ENCODE results near the gene CNOT6.
"Not testable (repeated sequence)": the region's sequence is repeated elsewhere in the genome, so short reads cannot be mapped to it uniquely, and the experiment has no call there.

CNOT6 gene

DNA sequence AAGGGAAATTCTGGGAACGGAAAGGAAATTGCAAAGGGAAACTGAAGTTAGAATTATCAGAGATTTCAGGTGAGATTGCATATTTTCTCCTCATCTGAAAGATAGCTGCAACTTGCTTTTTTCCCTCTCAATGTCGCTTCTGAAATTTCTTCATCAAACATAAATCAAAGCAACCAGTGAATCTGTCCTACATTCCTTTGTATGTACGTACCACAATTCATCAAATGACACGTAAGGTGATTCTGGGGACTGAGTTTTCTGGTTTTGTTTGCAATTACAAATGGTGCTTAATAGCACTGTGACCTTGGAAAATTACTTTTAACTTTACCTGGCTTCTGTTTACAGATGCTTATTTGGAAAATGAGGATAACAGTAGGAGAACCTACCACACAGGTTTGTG, 21.9 kb upstream of the CNOT6 start:
- DNase-seq = no peak

DNA sequence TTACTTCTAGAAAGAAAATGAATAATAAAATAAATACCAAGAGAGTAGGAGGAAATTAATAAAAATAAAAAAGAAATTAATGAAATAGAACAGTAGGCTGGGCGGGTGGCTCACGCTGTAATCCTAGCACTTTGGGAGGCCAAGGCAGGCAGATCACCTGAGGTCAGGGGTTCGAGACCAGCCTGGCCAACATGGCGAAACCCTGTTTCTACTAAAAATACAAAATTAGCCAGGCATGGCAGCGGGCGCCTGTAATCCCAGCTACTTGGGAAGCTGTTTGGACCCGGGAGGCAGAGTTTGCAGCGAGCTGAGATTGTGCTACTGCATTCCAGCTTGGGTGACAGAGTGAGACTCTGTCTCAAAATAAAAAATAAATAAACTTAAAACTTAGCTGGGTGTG, 20.8 kb upstream of the CNOT6 start:
- not testable (repeated sequence) for DNase-seq

DNA sequence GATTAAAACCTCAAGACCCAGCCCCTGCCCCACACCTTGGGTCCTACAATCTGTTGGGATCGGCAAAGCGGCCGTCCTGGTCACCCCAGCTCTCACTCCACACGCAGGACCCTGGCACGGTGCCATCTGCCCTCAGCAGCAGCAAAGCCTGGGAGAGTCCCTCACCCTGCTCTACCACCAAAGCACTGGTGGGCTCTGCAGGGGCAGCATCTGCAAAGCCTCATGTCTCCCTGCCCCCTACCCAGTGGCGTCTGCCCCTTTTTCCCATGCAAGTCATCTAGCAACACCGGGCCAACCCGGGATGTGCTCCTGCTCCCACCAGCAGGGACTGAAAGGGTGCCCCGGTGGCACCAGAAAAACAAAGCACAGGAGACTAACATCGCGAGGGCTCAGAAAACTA, 19.6 kb upstream of the CNOT6 start:
- DNase-seq = no peak

DNA sequence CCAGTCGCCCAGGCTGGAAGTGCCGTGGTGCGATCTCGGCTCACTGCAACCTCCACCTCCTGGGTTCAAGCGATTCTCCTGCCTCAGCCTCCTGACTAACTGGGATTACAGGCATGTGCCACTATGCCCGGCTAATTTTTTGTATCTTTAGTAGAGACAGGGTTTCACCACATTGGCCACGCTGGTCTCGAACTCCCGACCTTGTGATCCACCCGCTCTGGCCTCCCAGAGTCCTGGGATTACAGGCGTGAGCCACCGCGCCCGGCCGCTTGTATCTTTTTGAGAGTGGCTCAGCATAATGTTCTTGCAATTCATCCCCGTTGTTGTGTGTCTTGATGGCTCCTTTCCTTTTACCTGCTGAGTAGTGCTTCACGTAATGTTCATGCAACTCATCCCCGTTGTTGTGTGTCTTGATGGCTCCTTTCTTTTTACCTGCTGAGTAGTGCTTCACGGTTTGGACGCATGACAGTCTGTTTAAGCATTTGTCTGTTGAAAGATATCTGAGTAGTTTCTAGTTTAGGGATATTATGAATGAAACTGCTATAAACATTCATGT, 18.1 kb upstream of the CNOT6 start:
- not testable (repeated sequence) for DNase-seq

DNA sequence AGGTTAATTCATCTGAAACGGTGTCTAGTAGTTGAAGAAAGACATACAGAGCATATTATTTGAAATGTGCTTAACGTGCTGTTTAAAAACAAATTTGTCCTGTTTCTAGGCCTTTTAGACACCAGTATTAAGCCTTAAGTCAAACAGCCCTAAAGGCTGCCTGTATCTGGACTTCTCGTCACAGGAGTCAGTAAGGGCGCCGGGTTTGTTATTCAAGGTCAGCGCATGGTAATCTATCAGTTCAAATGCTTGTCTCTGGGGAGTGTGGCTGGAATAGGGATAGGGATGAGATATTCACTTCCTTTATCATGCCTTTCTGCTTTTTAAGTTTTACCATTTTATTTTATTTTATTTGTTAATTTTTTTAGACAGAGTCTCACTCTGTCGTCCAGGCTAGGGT, 9.4 kb upstream of the CNOT6 start:
- DNase-seq = no peak

DNA sequence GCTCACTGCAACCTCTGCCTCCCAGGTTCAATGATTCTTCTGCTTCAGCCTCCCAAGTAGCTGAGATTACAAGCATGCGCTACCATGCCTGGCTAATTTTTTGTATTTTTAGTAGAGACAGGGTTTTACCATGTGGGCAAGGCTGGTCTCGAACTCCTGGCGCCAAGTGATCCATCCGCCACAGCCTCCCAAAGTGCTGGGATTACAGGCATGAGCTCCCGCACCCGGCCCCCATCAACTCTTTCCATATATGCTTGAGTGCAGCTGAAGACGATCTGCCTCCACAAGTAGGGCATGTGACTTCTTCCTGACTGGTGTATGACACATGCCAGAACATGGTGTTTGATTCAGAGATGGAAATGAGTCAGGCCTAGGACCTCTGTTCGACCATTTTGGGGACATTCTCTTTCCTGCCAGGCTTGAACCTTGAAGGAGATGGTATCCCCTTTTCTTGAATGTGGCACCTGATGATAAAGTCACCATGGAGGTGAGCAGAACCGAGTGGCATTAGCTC, 7.5 kb upstream of the CNOT6 start:
- DNase-seq = no peak

DNA sequence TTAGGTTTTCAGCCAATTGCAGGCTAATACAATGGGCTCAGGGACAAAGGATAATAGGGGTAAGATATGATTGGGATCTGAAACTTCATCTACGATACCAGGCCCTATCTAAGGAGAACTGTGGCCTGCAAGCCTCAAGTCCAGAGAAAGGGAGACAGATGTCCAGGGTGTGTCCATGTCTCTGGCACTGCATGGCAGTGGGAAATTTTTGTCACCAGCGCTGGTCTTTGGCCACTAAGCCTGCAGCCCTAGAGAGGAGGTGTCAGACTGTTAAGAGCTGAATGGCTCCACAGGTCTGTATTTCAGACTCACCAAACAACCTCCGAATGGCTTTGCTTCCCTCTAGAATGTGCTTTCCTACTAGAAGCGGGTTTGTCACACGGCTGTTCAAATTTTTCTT, 6.6 kb upstream of the CNOT6 start:
- no peak for DNase-seq

DNA sequence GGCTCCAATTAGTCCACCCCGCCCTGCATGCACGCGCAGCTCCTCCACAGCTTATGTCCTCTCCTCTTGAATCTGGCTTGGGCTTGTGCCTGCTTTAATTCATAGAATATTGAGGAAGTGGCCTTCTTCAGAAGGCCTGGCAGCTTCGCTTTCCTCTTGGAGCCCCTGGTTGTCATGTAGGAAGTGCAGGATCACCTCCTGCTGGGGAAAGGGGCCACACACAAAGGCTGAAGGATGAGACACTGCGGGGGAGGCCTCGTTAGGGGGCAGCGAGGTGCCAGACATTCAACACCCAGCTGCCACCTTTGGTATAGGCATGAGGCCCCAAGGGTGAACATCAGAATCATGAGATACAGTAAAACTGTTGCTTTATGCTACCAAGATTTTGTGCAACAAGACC, 2.7 kb upstream of the CNOT6 start:
- DNase-seq = no peak

DNA sequence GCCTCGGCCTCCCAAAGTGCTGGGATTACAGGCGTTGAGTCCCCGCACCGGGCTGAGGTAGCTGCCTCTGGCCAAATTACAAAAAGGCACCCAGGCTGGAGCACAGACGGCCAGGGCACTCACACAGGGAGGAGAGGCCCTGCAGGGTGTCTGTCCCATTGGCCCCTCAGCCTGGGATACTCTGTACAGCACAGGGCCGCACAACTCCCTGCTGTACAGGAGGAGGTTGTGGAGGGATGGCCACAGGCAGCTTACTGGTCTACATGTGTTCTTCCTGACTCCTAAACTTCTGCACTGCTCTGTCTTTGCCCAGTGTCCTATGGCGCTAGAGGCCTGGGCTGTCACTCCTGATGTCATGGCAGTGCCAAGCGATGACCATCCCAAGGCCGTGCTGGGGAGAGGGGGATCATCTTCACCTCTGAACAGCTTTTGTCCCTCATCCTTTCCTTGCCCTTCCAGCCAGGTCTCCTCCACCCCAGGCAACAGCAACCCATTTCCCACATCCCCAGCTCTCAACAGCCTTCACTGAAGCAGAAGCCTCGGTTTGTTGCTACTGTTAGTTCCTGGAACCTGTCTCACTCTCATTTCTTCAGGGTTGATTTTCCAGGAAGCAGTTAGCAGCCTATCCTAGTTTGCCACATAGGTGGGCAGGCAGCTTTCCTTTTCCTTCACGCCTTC, 1.8 kb upstream of the CNOT6 start:
- no peak for DNase-seq

DNA sequence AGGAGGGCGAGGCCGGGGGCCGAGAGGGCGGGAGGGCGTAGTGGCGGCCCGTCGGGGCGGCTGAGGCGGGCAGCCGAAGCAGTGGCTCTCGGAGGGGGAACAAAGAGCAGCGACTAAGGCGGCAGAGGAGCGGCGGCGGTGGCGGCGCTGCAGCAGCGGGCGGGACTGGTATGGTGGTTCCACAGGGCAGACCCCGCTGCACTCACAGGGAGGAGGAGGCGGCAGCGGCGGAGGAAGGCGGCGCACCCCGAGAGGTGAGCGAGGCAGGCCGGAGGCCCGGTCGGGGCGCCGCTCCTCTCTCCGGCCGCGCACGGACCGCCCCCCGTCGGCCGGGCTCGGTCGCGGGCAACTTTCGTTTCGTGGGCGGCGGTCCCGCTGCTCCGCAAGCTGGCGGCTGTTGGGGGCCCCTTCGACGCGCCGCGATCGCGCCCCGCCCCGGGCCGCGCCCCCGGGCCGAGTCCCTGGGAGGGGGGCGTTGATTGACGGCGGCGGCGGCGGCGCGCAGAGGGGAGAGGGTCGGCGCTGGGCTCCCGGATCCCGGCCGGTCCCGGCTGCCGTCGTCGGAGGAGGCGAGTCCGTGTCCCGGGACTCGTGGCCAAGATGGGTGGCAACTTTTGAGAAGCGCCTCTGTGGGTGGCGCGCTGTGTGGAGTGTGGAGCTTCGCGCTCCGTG, 467 bp downstream of the CNOT6 start:
- peak in 1 of 2 donors; percentile 46 for DNase-seq

DNA sequence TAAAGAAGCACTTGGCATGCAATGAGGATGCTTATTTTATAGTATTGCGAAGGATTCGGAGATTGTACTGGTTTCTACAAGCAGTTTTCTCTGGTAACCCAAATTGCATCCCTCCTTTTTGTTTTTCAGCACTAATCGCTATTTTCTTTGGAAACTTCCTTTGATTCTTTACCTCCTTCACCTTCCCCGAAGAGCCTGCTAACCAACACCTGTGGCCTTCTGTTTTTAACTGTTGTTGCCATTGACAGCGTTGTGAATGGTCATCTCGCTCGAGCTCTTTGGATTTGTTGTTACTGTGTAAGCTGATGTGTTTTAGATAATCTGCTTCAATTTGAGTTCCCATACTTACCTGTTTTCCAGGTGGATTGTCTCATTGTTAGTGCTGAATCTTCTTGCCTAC, 1.1 kb downstream of the CNOT6 start:
- no peak for DNase-seq

DNA sequence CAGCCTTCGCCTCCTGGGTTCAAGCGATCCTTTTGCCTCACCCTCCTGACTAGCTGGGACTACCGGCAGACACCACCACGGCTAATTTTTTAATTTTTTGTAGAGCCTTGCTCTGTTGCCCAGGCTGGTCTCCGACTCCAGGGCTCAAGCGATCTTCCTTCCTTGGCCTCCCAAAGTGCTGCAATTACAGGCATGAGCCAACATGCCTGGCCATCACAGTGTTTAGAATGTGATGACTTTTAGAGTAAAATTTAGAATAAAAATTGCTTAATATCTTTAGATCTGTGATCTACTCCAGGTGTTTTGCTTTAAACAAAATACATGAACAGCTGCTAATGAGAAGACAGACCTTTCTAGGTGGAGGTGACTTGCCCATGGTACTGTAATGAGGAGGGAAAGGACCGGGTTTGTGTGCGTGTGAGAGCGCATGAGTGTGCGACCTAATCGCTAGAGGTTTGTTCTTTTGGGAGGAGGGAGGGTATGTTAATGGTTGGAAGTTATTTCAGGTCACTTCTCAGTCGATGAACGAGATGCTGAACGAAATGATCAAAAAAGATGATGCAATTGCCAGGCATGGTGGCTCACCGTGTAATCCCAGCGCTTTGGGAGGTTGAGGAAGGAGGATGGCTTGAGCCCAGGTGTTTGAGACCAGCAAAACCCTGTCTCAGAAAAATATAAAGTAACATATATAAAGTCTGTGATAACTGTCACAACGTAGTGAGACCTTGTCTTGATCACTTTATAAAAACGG, 2.0 kb downstream of the CNOT6 start:
- no peak for DNase-seq

DNA sequence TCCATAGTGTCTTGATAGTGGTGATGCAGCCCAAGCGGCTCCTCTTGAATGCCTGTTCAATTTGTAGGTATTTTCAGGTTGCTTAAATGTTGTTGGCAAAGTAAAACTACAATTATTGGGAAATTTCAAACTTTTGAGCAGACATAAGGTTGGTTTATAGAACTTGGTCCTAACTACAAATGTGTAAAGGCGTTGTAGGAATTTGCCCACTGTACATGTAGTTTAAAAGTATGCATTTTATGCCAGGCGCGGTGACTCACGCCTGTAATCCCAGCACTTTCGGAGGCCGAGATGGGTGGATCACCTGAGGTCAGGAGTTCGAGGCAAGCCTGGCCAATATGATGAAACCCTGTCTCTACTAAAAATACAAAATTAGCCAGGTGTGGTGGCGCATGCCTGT, 2.6 kb downstream of the CNOT6 start:
- DNase-seq = not testable (repeated sequence)

DNA sequence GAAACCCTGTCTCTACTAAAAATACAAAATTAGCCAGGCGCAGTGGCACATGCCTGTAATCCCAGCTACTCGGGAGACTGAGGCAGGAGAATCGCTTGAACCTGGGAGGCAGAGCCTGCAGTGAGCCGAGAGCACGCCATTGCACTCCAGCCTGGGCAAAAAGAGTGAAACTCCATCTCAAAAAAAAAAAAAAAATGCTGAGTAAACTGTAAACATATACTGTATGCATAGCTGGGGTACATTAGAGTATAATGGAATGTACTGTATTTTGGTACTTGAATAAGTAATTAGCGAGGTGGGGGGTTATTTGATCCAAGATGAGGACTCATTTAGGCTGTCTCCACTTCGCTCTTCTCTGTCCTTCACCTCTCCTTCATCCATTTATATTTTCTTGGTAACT, 3.7 kb downstream of the CNOT6 start:
- DNase-seq = not testable (repeated sequence)

DNA sequence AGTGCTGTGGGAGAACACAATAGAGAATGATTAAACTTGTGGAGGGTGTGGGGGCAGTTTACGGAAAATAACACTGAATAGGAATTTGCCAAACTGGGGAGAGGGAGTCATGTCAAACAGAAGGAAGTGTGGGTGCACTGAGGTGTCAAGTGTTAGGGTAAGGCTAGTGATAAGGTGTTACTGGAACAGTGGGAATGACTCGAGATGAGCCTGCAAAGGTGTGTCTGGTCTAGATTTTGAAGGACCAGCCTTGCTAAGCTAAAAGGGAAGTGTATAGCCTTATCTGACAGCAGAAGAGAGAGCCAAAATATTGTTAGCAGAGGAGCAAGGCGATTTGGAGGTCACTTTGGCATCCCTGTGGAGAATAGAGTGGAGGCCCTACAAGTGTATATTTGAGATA, 4.2 kb downstream of the CNOT6 start:
- DNase-seq = no peak

DNA sequence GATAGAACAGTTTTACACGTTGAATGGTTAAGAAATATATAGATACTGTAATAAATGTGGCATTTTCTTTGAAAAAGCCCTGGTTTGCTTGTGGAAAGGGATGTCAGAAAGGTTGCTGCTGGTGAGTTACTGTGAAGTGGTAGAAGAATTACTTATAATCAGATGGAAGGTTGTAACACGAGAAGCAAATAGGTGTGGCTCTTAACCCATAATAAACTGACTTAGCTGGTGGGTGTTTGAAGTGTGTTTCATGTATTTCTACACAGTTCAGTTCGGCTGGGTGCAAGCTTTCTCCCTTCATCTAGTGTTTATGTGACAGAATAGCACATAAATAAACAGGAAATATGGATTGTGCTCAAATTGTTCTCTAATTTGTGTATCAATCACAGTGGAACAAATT, 5.5 kb downstream of the CNOT6 start:
- DNase-seq = no peak

DNA sequence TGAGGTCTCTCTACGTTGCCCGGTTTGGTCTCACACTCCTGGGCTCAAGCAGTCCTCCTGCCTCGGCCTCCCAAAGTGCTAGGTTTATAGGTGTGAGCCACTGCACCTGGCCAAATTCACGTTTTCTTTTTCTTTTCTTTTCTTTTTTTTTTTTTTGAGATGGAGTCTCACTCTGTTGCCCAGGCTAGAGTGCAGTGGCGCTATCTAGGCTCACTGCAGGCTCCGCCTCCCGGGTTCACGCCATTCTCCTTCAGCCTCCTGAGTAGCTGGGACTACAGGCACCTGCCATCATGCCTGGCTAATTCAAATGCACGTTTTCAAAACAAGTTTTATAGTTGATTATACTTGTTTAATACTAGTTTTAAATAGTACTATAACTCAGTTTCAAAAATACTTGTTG, 6.1 kb downstream of the CNOT6 start:
- not testable (repeated sequence) for DNase-seq

DNA sequence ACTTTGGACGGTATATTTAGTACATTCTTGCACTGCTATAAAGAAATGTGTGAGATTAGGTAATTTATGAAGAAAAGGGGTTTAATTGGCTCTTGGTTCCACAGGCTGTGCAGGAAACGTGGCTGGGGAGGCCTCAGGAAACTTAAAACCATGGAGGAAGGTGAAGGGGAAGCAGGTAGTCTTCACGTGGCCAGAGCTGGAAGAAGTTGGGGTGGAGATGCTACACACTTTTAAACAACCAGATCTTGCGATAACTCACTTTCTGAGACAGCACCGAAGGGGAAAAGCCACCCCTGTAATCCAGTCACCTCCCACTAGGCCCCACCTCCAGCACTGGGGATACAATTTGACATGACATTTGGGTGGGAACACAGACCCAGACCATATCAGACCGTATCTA, 13.5 kb downstream of the CNOT6 start:
- DNase-seq = no peak

DNA sequence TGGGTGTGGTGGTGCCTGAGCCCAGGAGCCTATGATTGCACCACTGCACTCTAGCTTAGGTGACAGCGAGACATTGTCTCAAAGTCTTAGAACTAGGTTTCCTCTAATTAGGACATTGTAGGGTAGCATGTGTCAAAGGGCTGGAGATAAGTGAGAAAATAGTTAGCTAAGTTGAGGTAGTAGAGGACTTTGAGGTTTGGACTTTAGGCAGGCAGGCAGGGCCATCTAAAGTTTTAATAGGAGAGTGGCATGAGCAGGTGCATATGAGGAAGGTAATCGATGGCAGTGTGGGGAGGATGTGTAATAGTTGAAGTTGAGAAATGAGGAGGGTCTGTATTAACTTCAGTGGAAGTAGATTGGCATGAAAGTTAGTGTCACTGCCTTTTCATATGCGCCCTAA, 21.1 kb downstream of the CNOT6 start:
- DNase-seq = no peak

DNA sequence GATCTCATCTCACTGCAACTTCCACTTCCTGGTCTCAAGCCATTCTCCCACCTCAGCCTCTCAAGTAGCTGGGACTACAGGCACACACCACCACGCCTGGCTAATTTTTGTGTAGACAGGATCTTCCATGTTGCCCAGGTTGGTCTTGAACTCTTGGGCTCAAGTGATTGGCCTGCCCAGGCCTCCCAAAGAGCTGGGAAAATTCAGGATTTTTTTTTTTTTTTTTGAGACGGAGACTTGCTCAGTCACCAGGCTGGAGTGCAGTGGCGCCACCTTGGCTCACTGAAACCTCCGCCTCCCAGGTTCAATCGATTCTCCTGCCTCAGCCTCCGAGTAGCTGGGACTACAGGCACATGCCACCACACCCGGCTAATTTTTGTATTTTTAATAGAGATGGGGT, 21.8 kb downstream of the CNOT6 start:
- not testable (repeated sequence) for DNase-seq

DNA sequence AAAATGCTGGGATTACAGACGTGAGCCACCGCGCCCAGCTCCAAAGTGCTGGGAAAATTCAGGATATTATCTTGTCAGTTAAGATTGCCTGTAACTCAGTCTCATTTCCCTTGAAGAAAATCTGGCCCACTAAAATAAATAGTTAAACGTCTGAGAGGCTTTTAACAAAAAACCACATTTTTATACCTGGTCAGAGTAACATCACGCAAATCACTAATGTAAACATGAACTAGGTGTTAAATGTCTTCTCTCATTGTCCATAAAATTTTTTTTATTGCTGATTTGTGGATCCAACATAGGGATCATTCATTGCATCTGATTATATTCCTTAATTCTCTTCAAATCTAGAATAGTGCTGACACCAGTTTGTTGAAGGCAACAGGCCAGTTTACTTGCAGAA, 22.3 kb downstream of the CNOT6 start:
- DNase-seq = no peak

DNA sequence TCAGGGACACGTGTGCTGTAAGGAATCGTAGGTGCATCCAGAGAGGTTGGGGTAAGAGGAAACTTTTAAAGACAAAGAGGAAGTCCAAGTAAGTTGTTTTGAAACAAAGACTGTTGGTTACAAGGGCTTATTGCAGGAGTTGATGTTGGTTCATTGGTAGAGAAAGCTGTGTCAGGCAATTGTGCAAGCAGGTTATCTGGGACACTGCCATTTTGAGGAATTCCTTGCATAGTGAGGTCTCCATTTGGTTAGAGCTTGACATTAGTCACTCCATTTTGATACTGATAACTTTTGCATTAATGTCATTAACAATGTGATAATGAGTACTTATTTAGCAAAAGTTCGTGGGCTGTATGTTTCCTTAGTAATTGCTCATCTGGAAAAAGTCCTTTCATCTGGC, 24.9 kb downstream of the CNOT6 start:
- DNase-seq = peak in 1 of 2 donors; percentile 7

DNA sequence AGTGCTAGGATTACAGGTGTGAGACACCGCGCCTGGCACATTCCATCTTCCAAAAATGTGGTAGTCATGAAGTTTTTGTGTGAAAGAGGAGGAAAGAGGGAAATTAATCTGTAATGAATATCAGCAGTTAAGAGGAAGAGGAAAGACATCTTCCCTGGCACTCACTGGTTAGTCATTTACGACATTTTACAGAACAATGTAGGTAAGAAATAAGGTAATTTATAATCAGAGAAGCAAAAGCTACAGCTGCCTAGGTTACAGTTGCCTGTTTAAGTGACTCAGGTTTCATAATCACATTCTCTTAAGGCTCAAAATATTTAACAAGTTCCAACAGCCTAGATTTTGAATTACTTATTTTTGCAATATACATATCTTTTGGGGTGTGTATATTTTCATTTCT, 26.9 kb downstream of the CNOT6 start:
- DNase-seq = no peak

DNA sequence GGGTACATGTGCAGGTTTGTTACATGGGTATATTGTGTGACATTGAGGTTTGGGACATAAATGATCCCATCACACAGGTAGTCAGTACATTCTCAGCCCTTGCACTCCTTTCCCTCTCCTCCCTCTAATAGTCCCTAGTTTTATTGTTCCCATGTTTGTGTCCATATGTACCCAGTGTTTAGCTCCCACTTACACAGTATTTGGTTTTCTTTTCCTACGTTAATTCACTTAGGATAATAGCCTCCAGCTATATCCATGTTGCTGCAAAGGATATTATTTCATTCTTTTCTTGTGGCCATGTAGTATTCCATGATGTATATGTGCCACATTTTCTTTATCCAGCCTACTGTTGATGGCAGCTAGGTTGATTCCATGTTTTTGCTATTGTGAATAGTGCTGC, 27.4 kb downstream of the CNOT6 start:
- no peak for DNase-seq
